Measurements from ENCODE around the gene SCNN1A. TPM values are rescaled to one million over a fixed set of nuclear protein-coding genes. Genes with fewer than 3 reads are reported as not detected.
"Not testable (repeated sequence)": the region's sequence is repeated elsewhere in the genome, so short reads cannot be mapped to it uniquely, and the experiment has no call there.

SCNN1A gene
- total and polyA plus RNA-seq, 2 donors (not counting 1 experiment from before 2014, with no cell fraction given), result 0.20 TPM; not detected in 1

DNA sequence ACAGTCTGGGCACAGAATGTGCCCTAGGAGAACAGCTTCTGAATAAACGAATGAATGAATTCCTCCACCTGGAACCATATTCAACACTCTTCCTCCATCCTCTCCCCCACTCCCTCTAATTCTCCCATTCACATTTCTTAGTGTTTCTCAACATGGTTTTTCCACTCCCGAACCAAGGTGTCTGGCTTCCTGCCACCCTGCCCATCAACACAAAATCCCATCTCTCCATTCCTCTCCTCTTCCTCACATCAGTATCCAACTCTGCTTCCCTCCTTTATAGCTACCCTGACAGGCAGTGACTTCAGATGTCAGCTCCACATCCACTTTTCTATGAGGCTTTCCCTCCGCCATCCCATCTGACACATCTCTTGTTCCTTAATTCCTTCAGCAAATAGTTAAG, 36.4 kb downstream of the SCNN1A start:
- Histone ChIP-seq H3K27me3 (replicated peaks in 1 of 4; ENCODE audit: control extremely low read depth in 1 of 4, control insufficient read depth in 3 of 4, insufficient read depth in 4 of 4, low read length in 3 of 4) (peaks cover 0 to 100% (median 68%) of the 10 kb centered on the region in 4 experiments), H3K27ac (ENCODE audit: low read length in 2 of 2) (no peak overlapping the region), H3K79me2 (ENCODE audit: control insufficient read depth, insufficient read depth, low read length) (no peaks in the 10 kb centered on the region), H3K4me1 (ENCODE audit: control insufficient read depth in 2 of 2, insufficient read depth in 2 of 2, low read length in 2 of 2) (peaks cover 58 to 69% of the 10 kb centered on the region in 2 donors), H4K20me1 (ENCODE audit: control insufficient read depth, insufficient read depth, low read length, poor library complexity, severe bottlenecking) (peaks cover 13% of the 10 kb centered on the region), H2AFZ (ENCODE audit: insufficient read depth, low read depth, low read length, poor library complexity, severe bottlenecking) (no peak overlapping the region), H3K4me2 (replicated peaks; ENCODE audit: low read depth, low read length, poor library complexity, severe bottlenecking) (no peak overlapping the region), H3K36me3 (replicated peaks in 1 of 2; ENCODE audit: control extremely low read depth in 1 of 2, control insufficient read depth in 1 of 2, extremely low read depth in 1 of 2, insufficient read depth in 2 of 2, low read length in 1 of 2) (no peaks in the 10 kb centered on the region), H3K4me3 (ENCODE audit: control extremely low read depth in 1 of 5, extremely low read depth in 1 of 5, insufficient read depth in 1 of 5, low read depth in 2 of 5, low read length in 4 of 5) (peak overlapping the region in 1 of 5 experiments; percentile 83), H3K9me3 (ENCODE audit: control extremely low read depth in 1 of 3, control insufficient read depth in 2 of 3, insufficient read depth in 1 of 3, low read length in 2 of 3) (peaks cover 0 to 27% (median 0%) of the 10 kb centered on the region in 3 donors), H3K9ac (ENCODE audit: low read length) (no peak overlapping the region)
- DNase-seq (no peak), ATAC-seq (ENCODE audit: low read depth) (no peak)
- intact Hi-C loops (cut with micrococcal nuclease), result loop anchor here (5.0 to 10.0 kb wide), 2 partner anchors 37 to 126 kb away; no protein-coding TSS in a partner anchor
- ChIA-PET CTCF (interaction anchor here (1.0 kb wide), 1 partner anchor 126 kb away, joined by 3 read pairs; no protein-coding TSS in a partner anchor), POLR2A (no interaction called here)
- H3K9me3 Mint-ChIP-seq (ENCODE audit: insufficient read depth), result no peaks in the 10 kb centered on the region
- H3K4me3 Mint-ChIP-seq, result no peak overlapping the region
- TF ChIP-seq, protein P1, sequence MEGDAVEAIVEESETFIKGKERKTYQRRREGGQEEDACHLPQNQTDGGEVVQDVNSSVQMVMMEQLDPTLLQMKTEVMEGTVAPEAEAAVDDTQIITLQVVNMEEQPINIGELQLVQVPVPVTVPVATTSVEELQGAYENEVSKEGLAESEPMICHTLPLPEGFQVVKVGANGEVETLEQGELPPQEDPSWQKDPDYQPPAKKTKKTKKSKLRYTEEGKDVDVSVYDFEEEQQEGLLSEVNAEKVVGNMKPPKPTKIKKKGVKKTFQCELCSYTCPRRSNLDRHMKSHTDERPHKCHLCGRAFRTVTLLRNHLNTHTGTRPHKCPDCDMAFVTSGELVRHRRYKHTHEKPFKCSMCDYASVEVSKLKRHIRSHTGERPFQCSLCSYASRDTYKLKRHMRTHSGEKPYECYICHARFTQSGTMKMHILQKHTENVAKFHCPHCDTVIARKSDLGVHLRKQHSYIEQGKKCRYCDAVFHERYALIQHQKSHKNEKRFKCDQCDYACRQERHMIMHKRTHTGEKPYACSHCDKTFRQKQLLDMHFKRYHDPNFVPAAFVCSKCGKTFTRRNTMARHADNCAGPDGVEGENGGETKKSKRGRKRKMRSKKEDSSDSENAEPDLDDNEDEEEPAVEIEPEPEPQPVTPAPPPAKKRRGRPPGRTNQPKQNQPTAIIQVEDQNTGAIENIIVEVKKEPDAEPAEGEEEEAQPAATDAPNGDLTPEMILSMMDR (IDR thresholded peaks at IDR 0.05), result no peak
- no peak for TF ChIP-seq EZH2 (IDR thresholded peaks at IDR 0.05; ENCODE audit: borderline replicate concordance, insufficient read depth, low read depth, low read length, poor library complexity, severe bottlenecking)
- WGBS (ENCODE audit: insufficient coverage), result 29% methylated on average over 2 of the region's 3 CpGs
- H3K27me3 Mint-ChIP-seq, result peaks cover 51% of the 10 kb centered on the region
- no peak overlapping the region for H3K27ac Mint-ChIP-seq
- H3K4me1 Mint-ChIP-seq, result peaks cover 9% of the 10 kb centered on the region

- CTCF ChIA-PET, result interaction anchor here (1.0 kb wide), 1 partner anchor 127 kb away, joined by 3 read pairs; no protein-coding TSS in a partner anchor
- peaks cover 58 to 69% of the 10 kb centered on the region in 2 donors for H3K4me1 ChIP-seq (ENCODE audit: control insufficient read depth in 2 of 2, insufficient read depth in 2 of 2, low read length in 2 of 2)
- intact Hi-C loops (cut with micrococcal nuclease), result loop anchor here (5.0 to 10.0 kb wide), 2 partner anchors 36 to 126 kb away; no protein-coding TSS in a partner anchor
- peak overlapping the region in 1 of 5 experiments; percentile 83 for H3K4me3 ChIP-seq (ENCODE audit: control extremely low read depth in 1 of 5, extremely low read depth in 1 of 5, insufficient read depth in 1 of 5, low read depth in 2 of 5, low read length in 4 of 5)
- DNase-seq; H3K4me2 ChIP-seq (replicated peaks; ENCODE audit: low read depth, low read length, poor library complexity, severe bottlenecking); H3K4me3 Mint-ChIP-seq; POLR2A ChIA-PET; H3K27ac ChIP-seq (ENCODE audit: low read length in 2 of 2); H3K9me3 Mint-ChIP-seq (ENCODE audit: insufficient read depth); H2AFZ ChIP-seq (ENCODE audit: insufficient read depth, low read depth, low read length, poor library complexity, severe bottlenecking); H3K79me2 ChIP-seq (ENCODE audit: control insufficient read depth, insufficient read depth, low read length); H3K4me1 Mint-ChIP-seq; H3K27ac Mint-ChIP-seq; ATAC-seq (ENCODE audit: low read depth); H3K9ac ChIP-seq (ENCODE audit: low read length); H3K36me3 ChIP-seq (replicated peaks in 1 of 2; ENCODE audit: control extremely low read depth in 1 of 2, control insufficient read depth in 1 of 2, extremely low read depth in 1 of 2, insufficient read depth in 2 of 2, low read length in 1 of 2): not testable (repeated sequence)
- H3K9me3 ChIP-seq (ENCODE audit: control extremely low read depth in 1 of 3, control insufficient read depth in 2 of 3, insufficient read depth in 1 of 3, low read length in 2 of 3), result peaks cover 0 to 27% (median 0%) of the 10 kb centered on the region in 3 donors
- peaks cover 0 to 100% (median 65%) of the 10 kb centered on the region in 4 experiments for H3K27me3 ChIP-seq (replicated peaks in 1 of 4; ENCODE audit: control extremely low read depth in 1 of 4, control insufficient read depth in 3 of 4, insufficient read depth in 4 of 4, low read length in 3 of 4)
- H3K27me3 Mint-ChIP-seq, result peaks cover 52% of the 10 kb centered on the region
- WGBS (ENCODE audit: insufficient coverage), result 44% methylated on average over 2 of the region's 8 CpGs
- H4K20me1 ChIP-seq (ENCODE audit: control insufficient read depth, insufficient read depth, low read length, poor library complexity, severe bottlenecking), result peaks cover 13% of the 10 kb centered on the region
Measured at GRCh38 chr12:6338536-6338935, 36.8 kb downstream of the SCNN1A start.

Data from B cell (primary cell).